ENCODE data around the gene SCGB2A2.
A peak's percentile ranks its signal among the peaks of the same experiment; 100 is the strongest.

The SCGB2A2 gene

GRCh38 chr11:62267576-62267975, 2.4 kb upstream of the SCGB2A2 start:
- DNase-seq (ENCODE audit: low read depth in 1 of 2, low spot score in 1 of 2) = no peak
- H3K27me3 ChIP-seq (ENCODE audit: insufficient read depth, poor library complexity, severe bottlenecking) = peaks cover 8% of the 10 kb centered on the region
- no peak overlapping the region for H3K27ac ChIP-seq (replicated peaks)
- no peak for TF ChIP-seq CTCF (IDR thresholded peaks at IDR 0.05; ENCODE audit: insufficient read depth, low read length)
- no peak for TF ChIP-seq GABPA (IDR thresholded peaks at IDR 0.05; ENCODE audit: low read depth)
- no peak for TF ChIP-seq REST (IDR thresholded peaks at IDR 0.05; ENCODE audit: insufficient replicate concordance, low read depth)
- no peak for TF ChIP-seq POLR2AphosphoS5 (IDR thresholded peaks at IDR 0.05; ENCODE audit: low read depth)
- no peak for TF ChIP-seq SPI1 (IDR thresholded peaks at IDR 0.05; ENCODE audit: borderline replicate concordance, low read depth)
- no peak overlapping the region for H3K4me3 ChIP-seq (replicated peaks; ENCODE audit: insufficient read depth, low read length)

- peaks cover 3% of the 10 kb centered on the region for H3K27me3 ChIP-seq (ENCODE audit: insufficient read depth, poor library complexity, severe bottlenecking)
- no peak overlapping the region for H3K4me3 ChIP-seq (replicated peaks; ENCODE audit: insufficient read depth, low read length)
- DNase-seq (ENCODE audit: low read depth in 1 of 2, low spot score in 1 of 2) = no peak
- no peak overlapping the region for H3K27ac ChIP-seq (replicated peaks)
- no peak for TF ChIP-seq POLR2AphosphoS5 (IDR thresholded peaks at IDR 0.05; ENCODE audit: low read depth)
- TF ChIP-seq GABPA (IDR thresholded peaks at IDR 0.05; ENCODE audit: low read depth) = no peak
- TF ChIP-seq CTCF (IDR thresholded peaks at IDR 0.05; ENCODE audit: insufficient read depth, low read length) = no peak
These were observed 3.3 kb downstream of the SCGB2A2 start for GRCh38 chr11:62273284-62273683.

- Histone ChIP-seq H3K4me3 (replicated peaks; ENCODE audit: insufficient read depth, low read length) (no peak overlapping the region), H3K27me3 (ENCODE audit: insufficient read depth, poor library complexity, severe bottlenecking) (peaks cover 3% of the 10 kb centered on the region), H3K27ac (replicated peaks) (no peak overlapping the region)
- TF ChIP-seq SPI1 (IDR thresholded peaks at IDR 0.05; ENCODE audit: borderline replicate concordance, low read depth) = peak; percentile 43; the same call in 1 of the 2 replicates
- no peak for TF ChIP-seq GABPA (IDR thresholded peaks at IDR 0.05; ENCODE audit: low read depth)
- no peak for DNase-seq (ENCODE audit: low read depth in 1 of 2, low spot score in 1 of 2)
These were observed 3.9 kb downstream of the SCGB2A2 start for GRCh38 chr11:62273789-62274275.

- H3K27me3 ChIP-seq (ENCODE audit: insufficient read depth, poor library complexity, severe bottlenecking) = peaks cover 3% of the 10 kb centered on the region
- DNase-seq (ENCODE audit: low read depth in 1 of 2, low spot score in 1 of 2) = no peak
- TF ChIP-seq GABPA (IDR thresholded peaks at IDR 0.05; ENCODE audit: low read depth) = no peak
- no peak for TF ChIP-seq REST (IDR thresholded peaks at IDR 0.05; ENCODE audit: insufficient replicate concordance, low read depth)
- no peak overlapping the region for H3K27ac ChIP-seq (replicated peaks)
- no peak overlapping the region for H3K4me3 ChIP-seq (replicated peaks; ENCODE audit: insufficient read depth, low read length)
These were observed 10.5 kb downstream of the SCGB2A2 start for GRCh38 chr11:62280452-62280851.

GRCh38 chr11:62295504-62295903, 25.5 kb downstream of the SCGB2A2 start:
- Histone ChIP-seq H3K27me3 (ENCODE audit: insufficient read depth, poor library complexity, severe bottlenecking) (no peaks in the 10 kb centered on the region), H3K27ac (replicated peaks) (no peak overlapping the region), H3K4me3 (replicated peaks; ENCODE audit: insufficient read depth, low read length) (no peak overlapping the region)
- peak; percentile 95 for TF ChIP-seq REST (IDR thresholded peaks at IDR 0.05; ENCODE audit: insufficient replicate concordance, low read depth)
- TF ChIP-seq CTCF (IDR thresholded peaks at IDR 0.05; ENCODE audit: insufficient read depth, low read length) = no peak
- TF ChIP-seq POLR2AphosphoS5 (IDR thresholded peaks at IDR 0.05; ENCODE audit: low read depth) = no peak
- TF ChIP-seq SPI1 (IDR thresholded peaks at IDR 0.05; ENCODE audit: borderline replicate concordance, low read depth) = no peak
- TF ChIP-seq GABPA (IDR thresholded peaks at IDR 0.05; ENCODE audit: low read depth) = no peak
- DNase-seq (ENCODE audit: low read depth in 1 of 2, low spot score in 1 of 2) = peak in 1 of 2 experiments; percentile 11

All from HL-60 (cell line).